Karpas-422 (cell line): Measurements from ENCODE around the gene SAXO1. TPM values are rescaled to one million over a fixed set of nuclear protein-coding genes. Genes with fewer than 3 reads are reported as not detected.

Experiments used
- DNase-seq: peaks from one replicate; pipeline ENCODE4 v3.0.0-alpha.2; 2015
- H2AFZ ChIP-seq: fragments of 200-600 bp; sonication (generic); 2 replicates; pipeline ENCODE4 v1.6.1; 2014; ENCODE audit warnings: antibody characterized with exemption, low read length, mixed read lengths
- H3K27ac ChIP-seq: fragments of 200-600 bp; sonication (generic); 2 replicates; pipeline ENCODE4 v1.5.1; 2014; ENCODE audit warnings: mild to moderate bottlenecking, low read length, moderate library complexity
- H3K27me3 ChIP-seq: fragments of 200-600 bp; sonication (generic); 2 replicates; pipeline ENCODE4 v1.6.1; 2014; ENCODE audit warnings: low read length, mixed read lengths
- H3K36me3 ChIP-seq: fragments of 200-600 bp; sonication (generic); 2 replicates; pipeline ENCODE4 v1.6.1; 2014; ENCODE audit warnings: low read length, mixed read lengths; ENCODE audit not compliant: insufficient read depth
- H3K4me1 ChIP-seq: fragments of 200-600 bp; sonication (generic); 2 replicates; pipeline ENCODE4 v1.6.1; 2014; ENCODE audit warnings: mild to moderate bottlenecking, low read length, mixed read lengths
- H3K4me2 ChIP-seq: fragments of 200-600 bp; sonication (generic); 2 replicates; pipeline ENCODE4 v1.6.1; 2014; ENCODE audit warnings: low read length, low read depth, mild to moderate bottlenecking; ENCODE audit not compliant: poor library complexity, severe bottlenecking
- H3K4me3 ChIP-seq: fragments of 200-600 bp; sonication (generic); 2 replicates; pipeline ENCODE4 v1.5.1; 2014; ENCODE audit warnings: mild to moderate bottlenecking, antibody characterized with exemption, low read length, mixed read lengths
- H3K79me2 ChIP-seq: fragments of 200-600 bp; sonication (generic); 2 replicates; pipeline ENCODE4 v1.6.1; 2014; ENCODE audit warnings: mild to moderate bottlenecking, low read length, mixed read lengths
- H3K9ac ChIP-seq: fragments of 200-600 bp; sonication (generic); 2 replicates; pipeline ENCODE4 v1.6.0; 2014; ENCODE audit warnings: low read length
- H3K9me2 ChIP-seq: fragments of 200-600 bp; sonication (generic), shearing (Covaris generic); replicated peaks from 2 replicates; pipeline ENCODE4 v1.6.0; 2014; ENCODE audit warnings: mild to moderate bottlenecking, low read length, moderate library complexity; ENCODE audit not compliant: insufficient read depth
- H3K9me3 ChIP-seq: fragments of 300-700, 200-600 bp; sonication (generic); 2 replicates; pipeline ENCODE4 v1.6.1; 2014; ENCODE audit warnings: low read length, mixed read lengths
- H4K20me1 ChIP-seq: fragments of 200-600 bp; sonication (generic); 2 replicates; pipeline ENCODE4 v1.6.1; 2014; ENCODE audit warnings: mild to moderate bottlenecking, antibody characterized with exemption, low read length, low read depth; ENCODE audit not compliant: insufficient read depth
- total RNA-seq: library from RNA; depleted of rRNA; stranded (reverse); fragments of >200 nt; shearing (Covaris generic); gene quantifications from 2 replicates; pipeline ENCODE4 v1.2.3, GENCODE V29; 2014; ENCODE audit warnings: low replicate concordance

SAXO1 gene
- total RNA-seq, 1 experiment from 2014 or later, result not detected

- no peaks in the 10 kb centered on the region for H3K9me3 ChIP-seq
- DNase-seq, result no peak
- no peak overlapping the region for H3K9ac ChIP-seq
- no peak overlapping the region for H2AFZ ChIP-seq
- H3K4me3 ChIP-seq, result no peak overlapping the region
- no peaks in the 10 kb centered on the region for H3K9me2 ChIP-seq
- H3K27ac ChIP-seq, result no peak overlapping the region
- H3K4me1 ChIP-seq, result peaks cover 9% of the 10 kb centered on the region
- H3K4me2 ChIP-seq, result no peak overlapping the region
- H3K27me3 ChIP-seq, result no peaks in the 10 kb centered on the region
- H3K36me3 ChIP-seq, result no peaks in the 10 kb centered on the region
- H3K79me2 ChIP-seq, result no peaks in the 10 kb centered on the region
- H4K20me1 ChIP-seq, result no peaks in the 10 kb centered on the region
Measured at GRCh38 chr9:18910435-18910834, 122.6 kb downstream of the SAXO1 start.

DNA sequence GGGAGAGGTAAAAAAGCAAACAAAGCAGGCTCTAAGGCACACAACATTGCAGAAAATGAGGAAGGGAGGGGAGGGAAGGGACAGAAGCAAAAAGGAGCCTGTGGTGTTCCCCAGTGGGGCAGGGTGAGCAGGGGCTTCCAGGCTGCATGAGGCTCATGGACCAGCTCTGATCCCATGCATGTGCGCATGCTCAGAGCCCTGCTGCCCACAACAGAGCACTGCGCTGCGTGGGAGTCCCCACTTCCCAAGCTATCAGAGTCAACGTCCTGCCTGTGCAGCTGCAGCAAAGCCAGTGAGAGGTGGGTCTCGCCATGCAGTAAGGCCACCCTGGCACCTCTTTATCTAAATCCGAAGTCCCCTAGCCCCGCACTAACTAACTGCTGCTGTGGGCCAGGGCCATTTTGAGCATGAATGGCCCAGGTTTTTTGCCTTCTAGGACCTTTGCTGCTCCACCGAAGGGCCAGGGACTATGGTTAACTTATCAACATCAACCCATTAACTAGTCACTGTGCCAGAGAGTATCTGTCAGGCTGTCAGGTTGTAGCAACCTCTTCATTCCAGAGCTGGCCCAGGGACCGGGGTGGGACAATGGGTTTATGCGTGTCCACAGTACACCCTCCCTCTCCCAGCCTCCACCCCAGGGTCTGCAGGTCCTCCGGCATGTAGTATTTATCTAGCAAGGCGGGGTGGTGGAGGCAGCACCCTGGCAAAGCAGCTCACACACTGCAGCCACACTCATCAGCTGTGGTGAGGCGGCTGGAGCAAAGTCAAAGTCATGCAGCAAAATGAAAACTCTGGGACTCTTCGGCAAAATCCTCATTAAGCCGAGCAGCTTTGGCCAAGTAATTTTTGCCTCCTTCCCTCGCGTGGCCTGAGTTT is 123.6 kb downstream of the SAXO1 start:
- Histone ChIP-seq H3K27ac (no peak overlapping the region), H3K4me1 (peaks cover 9% of the 10 kb centered on the region), H4K20me1 (no peaks in the 10 kb centered on the region), H3K9me3 (no peaks in the 10 kb centered on the region), H3K9me2 (no peaks in the 10 kb centered on the region), H3K79me2 (no peaks in the 10 kb centered on the region), H2AFZ (no peak overlapping the region), H3K27me3 (no peaks in the 10 kb centered on the region), H3K9ac (no peak overlapping the region), H3K4me2 (no peak overlapping the region), H3K4me3 (no peak overlapping the region), H3K36me3 (no peaks in the 10 kb centered on the region)
- DNase-seq, result no peak

DNA sequence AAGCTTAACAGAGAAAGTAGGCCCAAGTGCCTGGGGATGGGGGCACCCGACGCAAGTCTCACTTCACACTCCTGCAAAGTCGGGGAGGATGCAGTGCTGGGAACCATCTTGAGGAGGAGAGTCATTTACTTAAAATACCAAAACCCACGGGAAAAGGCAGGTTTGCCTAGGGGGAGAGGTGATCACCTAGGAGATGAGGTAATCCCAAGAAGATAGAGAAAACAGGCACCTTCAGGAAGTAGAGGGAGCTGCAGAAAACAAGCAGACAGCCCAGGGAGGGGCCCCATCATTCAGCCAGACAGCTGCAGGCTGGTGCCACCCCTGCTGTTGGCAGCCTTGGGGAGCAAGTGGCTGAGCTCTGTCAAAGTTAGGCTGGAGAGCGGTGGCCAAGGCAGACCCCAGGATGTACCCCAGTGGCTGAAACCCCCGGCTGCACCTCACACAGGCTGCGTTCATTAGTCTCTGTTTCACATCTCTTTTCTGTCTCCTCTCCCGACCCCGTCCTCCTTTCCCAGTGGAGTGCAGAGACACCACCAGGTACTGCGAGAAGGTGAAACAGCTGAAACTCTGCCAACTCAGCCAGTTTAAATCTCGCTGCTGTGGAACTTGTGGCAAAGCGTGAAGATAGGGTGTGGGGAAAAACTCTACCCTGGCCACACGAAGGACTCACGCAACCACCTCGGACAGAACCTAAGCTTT is 124.9 kb downstream of the SAXO1 start:
- no peaks in the 10 kb centered on the region for H3K79me2 ChIP-seq
- no peaks in the 10 kb centered on the region for H3K9me2 ChIP-seq
- no peaks in the 10 kb centered on the region for H3K27me3 ChIP-seq
- no peaks in the 10 kb centered on the region for H3K36me3 ChIP-seq
- no peaks in the 10 kb centered on the region for H4K20me1 ChIP-seq
- H3K4me3 ChIP-seq, result no peak overlapping the region
- no peaks in the 10 kb centered on the region for H3K9me3 ChIP-seq
- H3K9ac ChIP-seq, result no peak overlapping the region
- no peak for DNase-seq
- H3K27ac ChIP-seq, result no peak overlapping the region
- H3K4me1 ChIP-seq, result peaks cover 9% of the 10 kb centered on the region
- no peak overlapping the region for H3K4me2 ChIP-seq
- no peak overlapping the region for H2AFZ ChIP-seq

DNA sequence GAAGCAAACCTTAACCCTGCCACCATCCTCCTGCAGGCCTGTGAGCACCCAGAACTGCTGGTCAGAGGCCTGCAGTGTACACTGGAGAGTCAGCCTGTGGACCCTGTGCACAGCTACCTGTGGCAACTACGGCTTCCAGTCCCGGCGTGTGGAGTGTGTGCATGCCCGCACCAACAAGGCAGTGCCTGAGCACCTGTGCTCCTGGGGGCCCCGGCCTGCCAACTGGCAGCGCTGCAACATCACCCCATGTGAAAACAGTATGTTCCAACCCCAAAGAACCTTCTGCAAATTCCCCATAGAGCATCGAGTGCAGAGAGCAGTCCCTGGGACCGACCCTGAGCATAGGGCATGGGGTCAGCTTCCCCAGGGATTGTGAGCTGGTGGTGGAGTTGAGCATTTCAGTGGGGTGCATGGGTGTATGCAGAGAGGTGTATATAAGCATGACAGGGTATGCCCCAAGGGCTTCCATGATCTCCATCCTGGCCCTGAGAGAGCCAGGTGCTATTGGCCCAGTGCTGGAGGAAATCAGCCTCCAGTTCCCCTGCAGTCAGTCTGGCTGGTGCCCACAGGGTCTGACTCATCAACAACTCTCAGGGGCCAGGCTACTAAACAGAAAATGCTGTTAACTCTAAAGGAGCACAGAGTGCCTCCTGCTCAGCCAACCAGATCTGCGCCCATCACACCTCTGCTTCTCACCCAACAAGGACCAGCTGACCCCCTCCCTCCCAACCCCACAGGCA is 126.2 kb downstream of the SAXO1 start:
- no peak overlapping the region for H2AFZ ChIP-seq
- no peak overlapping the region for H3K27ac ChIP-seq
- peaks cover 9% of the 10 kb centered on the region for H3K4me1 ChIP-seq
- H3K79me2 ChIP-seq, result no peaks in the 10 kb centered on the region
- no peaks in the 10 kb centered on the region for H3K36me3 ChIP-seq
- no peaks in the 10 kb centered on the region for H4K20me1 ChIP-seq
- no peak overlapping the region for H3K4me2 ChIP-seq
- no peaks in the 10 kb centered on the region for H3K9me3 ChIP-seq
- no peak overlapping the region for H3K4me3 ChIP-seq
- DNase-seq, result peak; percentile 61
- no peaks in the 10 kb centered on the region for H3K9me2 ChIP-seq
- no peak overlapping the region for H3K9ac ChIP-seq
- no peaks in the 10 kb centered on the region for H3K27me3 ChIP-seq

DNA sequence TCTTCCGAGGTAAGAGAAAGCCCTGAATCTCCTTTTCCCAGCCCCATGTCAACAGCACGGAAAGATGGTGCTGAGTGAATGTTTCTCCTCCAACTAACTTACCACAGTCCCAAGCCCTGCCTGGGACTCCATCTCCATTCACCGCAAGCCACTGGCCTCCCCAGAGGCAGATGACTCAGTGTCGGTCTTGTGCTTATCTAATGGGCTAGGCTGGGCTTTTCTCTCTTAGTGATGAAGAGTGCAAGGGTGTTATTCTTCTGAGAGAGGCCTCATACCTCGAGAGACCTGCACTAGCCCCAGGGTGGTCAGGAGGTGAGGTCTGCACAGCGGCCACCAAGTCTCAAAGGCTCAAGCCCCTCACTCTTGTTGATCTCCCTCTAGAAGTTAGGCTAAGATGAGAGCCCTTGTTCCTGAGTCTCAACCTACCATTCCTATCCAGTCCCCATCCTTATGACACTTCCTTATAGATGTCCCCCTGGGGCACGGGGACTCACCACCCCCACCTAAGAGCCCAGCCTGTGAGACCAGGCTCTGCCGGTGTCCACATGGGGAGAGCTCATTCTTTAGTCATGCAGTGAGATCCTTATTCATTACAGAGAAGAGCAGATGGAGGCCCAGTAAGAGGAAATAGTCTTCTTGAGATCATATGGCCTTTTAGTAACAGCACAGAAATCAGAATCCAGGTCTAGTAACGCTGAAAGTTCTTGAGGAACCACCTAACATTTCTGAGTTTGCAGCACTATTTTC is 127.0 kb downstream of the SAXO1 start:
- no peaks in the 10 kb centered on the region for H3K9me2 ChIP-seq
- no peaks in the 10 kb centered on the region for H3K9me3 ChIP-seq

DNA sequence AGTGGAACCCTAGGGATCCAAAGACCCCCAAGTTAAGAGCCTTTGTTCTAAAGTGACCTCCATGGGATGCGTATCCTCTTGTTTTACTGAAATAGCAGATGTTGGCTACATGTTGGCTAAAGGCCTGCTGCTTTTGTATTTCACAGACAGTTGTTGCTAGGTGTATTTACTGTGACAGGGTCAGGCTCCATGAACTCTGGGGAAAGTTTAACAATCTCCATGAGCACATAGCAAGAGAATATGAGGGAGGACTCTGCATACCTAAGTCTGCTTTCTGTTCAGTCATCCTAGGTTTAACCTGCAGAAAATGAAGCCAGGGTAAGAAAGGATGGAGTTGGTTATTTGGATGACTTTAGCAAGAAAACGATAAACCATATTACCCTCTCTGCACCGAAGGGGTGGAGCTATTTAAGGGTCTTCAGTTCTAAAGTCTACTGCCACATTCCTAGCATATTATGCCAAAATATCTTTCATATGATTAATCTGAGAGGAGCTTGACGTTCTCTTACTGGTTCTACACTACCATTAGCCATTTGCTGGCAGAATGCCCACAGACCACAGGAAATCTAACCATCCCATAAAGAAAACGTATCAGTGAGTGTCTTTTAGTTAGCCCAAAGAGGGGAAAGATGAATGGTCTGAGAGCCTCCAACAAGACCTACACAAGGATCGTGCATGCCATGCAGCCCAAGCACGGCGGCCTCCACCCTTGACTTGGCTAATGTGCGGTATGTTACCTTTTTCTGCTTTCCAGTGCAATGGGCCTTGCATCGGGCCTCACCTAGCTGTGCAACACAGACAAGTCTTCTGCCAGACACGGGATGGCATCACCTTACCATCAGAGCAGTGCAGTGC is 127.8 kb downstream of the SAXO1 start:
- Histone ChIP-seq H3K9me2 (no peaks in the 10 kb centered on the region), H3K9ac (no peak overlapping the region), H3K27ac (no peak overlapping the region), H3K4me2 (no peak overlapping the region), H3K4me3 (no peak overlapping the region), H3K4me1 (peaks cover 9% of the 10 kb centered on the region), H4K20me1 (no peaks in the 10 kb centered on the region), H3K27me3 (no peaks in the 10 kb centered on the region), H3K79me2 (no peaks in the 10 kb centered on the region), H3K36me3 (no peaks in the 10 kb centered on the region), H3K9me3 (no peaks in the 10 kb centered on the region), H2AFZ (no peak overlapping the region)
- no peak for DNase-seq

More for the DNA sequence above, 127.0 kb downstream of the SAXO1 start:
- no peak overlapping the region for H3K9ac ChIP-seq
- no peak overlapping the region for H3K27ac ChIP-seq
- H3K79me2 ChIP-seq, result no peaks in the 10 kb centered on the region
- H4K20me1 ChIP-seq, result no peaks in the 10 kb centered on the region
- no peak overlapping the region for H3K4me2 ChIP-seq
- H3K36me3 ChIP-seq, result no peaks in the 10 kb centered on the region
- H3K27me3 ChIP-seq, result no peaks in the 10 kb centered on the region
- H2AFZ ChIP-seq, result no peak overlapping the region
- no peak overlapping the region for H3K4me3 ChIP-seq
- peaks cover 9% of the 10 kb centered on the region for H3K4me1 ChIP-seq
- DNase-seq, result no peak

- H3K27ac ChIP-seq, result no peak overlapping the region
- no peak overlapping the region for H2AFZ ChIP-seq
- no peak overlapping the region for H3K9ac ChIP-seq
- no peaks in the 10 kb centered on the region for H4K20me1 ChIP-seq
- no peaks in the 10 kb centered on the region for H3K36me3 ChIP-seq
- no peaks in the 10 kb centered on the region for H3K9me2 ChIP-seq
- H3K4me2 ChIP-seq, result no peak overlapping the region
- no peak for DNase-seq
- H3K79me2 ChIP-seq, result no peaks in the 10 kb centered on the region
- H3K4me1 ChIP-seq, result peaks cover 9% of the 10 kb centered on the region
- no peaks in the 10 kb centered on the region for H3K9me3 ChIP-seq
- no peak overlapping the region for H3K4me3 ChIP-seq
- no peaks in the 10 kb centered on the region for H3K27me3 ChIP-seq
Measured at GRCh38 chr9:18903450-18903849, 129.6 kb downstream of the SAXO1 start.
